Naive thymus-derived CD4-positive, alpha-beta T cell (primary cell): Measurements from ENCODE around the gene WDTC1. TPM values are rescaled to one million over a fixed set of nuclear protein-coding genes. Genes with fewer than 3 reads are reported as not detected.

Source experiments
- ATAC-seq: fragments of 150-1000 bp; cut with Tn5 transposase; 2 replicates; pipeline ENCODE4 v1.10.0; 2021; ENCODE audit warnings: mild to moderate bottlenecking, moderate library complexity
- CTCF ChIA-PET: fragments of 350-600 bp; sonication (Branson Sonifier 250); formaldehyde crosslinking; loops from one replicate; lab custom pipeline; 2021; ENCODE audit warnings: antibody characterized with exemption; lab: Charles Lee
- POLR2A ChIA-PET: fragments of 350-600 bp; sonication (Branson Sonifier 250); formaldehyde crosslinking; loops from one replicate; lab custom pipeline; 2021; ENCODE audit warnings: antibody characterized with exemption, inconsistent platforms; lab: Charles Lee
- DNase-seq, 9 donors: peaks; one replicate each; pipeline versions ENCODE4 v3.0.0 to v3.0.0-alpha.2; 2020 to 2022; ENCODE audit warnings: mixed read lengths in 1 of 9
- H3K27ac ChIP-seq: one replicate; pipeline ENCODE4 v1.7.0; 2013; ENCODE audit warnings: mild to moderate bottlenecking, low read depth, low read length, moderate library complexity
- H3K27me3 ChIP-seq, 2 donors: one replicate each; pipeline ENCODE4 v1.7.0; 2013; ENCODE audit warnings: low read length in 2 of 2, mild to moderate bottlenecking in 2 of 2, moderate library complexity in 2 of 2; ENCODE audit not compliant: control insufficient read depth in 2 of 2, insufficient read depth in 2 of 2
- H3K36me3 ChIP-seq, 3 experiments: 1 replicate in 2 of 3; 2 replicates in 1 of 3; pipeline ENCODE4 v1.7.0; 2013; ENCODE audit warnings: low read length in 3 of 3, mild to moderate bottlenecking in 3 of 3, moderate library complexity in 1 of 3; ENCODE audit not compliant: insufficient read depth in 3 of 3, control insufficient read depth in 2 of 3
- H3K4me1 ChIP-seq, 2 donors: one replicate each; pipeline ENCODE4 v1.7.0; 2013; ENCODE audit warnings: low read length in 2 of 2, mild to moderate bottlenecking in 2 of 2, moderate library complexity in 1 of 2; ENCODE audit not compliant: control insufficient read depth in 2 of 2, insufficient read depth in 2 of 2
- H3K4me3 ChIP-seq: 2 replicates; pipeline ENCODE4 v1.7.0; 2013; ENCODE audit warnings: mild to moderate bottlenecking, low read length
- H3K9me3 ChIP-seq, 3 experiments: 1 replicate in 2 of 3; 2 replicates in 1 of 3; pipeline ENCODE4 v1.7.0; 2013; ENCODE audit warnings: low read length in 3 of 3; ENCODE audit not compliant: control insufficient read depth in 2 of 3
- H3K27ac Mint-ChIP-seq, 9 donors: one replicate each; pipeline ENCODE4 v1.8.0; 2020 to 2022; ENCODE audit warnings: mixed read lengths in 9 of 9, mild to moderate bottlenecking in 8 of 9, moderate library complexity in 5 of 9, inconsistent platforms in 2 of 9
- H3K27me3 Mint-ChIP-seq, 5 donors: one replicate each; pipeline ENCODE4 v1.8.0; 2021 to 2022; ENCODE audit warnings: mixed read lengths in 5 of 5, mild to moderate bottlenecking in 1 of 5
- H3K36me3 Mint-ChIP-seq, 5 donors: one replicate each; pipeline ENCODE4 v1.8.0; 2020 to 2022; ENCODE audit warnings: mixed read lengths in 5 of 5, mild to moderate bottlenecking in 3 of 5, inconsistent platforms in 1 of 5
- H3K4me1 Mint-ChIP-seq, 7 donors: one replicate each; pipeline ENCODE4 v1.8.0; 2020 to 2022; ENCODE audit warnings: mixed read lengths in 7 of 7, mild to moderate bottlenecking in 3 of 7, inconsistent platforms in 1 of 7
- H3K4me3 Mint-ChIP-seq, 10 donors: one replicate each; pipeline ENCODE4 v1.8.0; 2020 to 2022; ENCODE audit warnings: mild to moderate bottlenecking in 10 of 10, mixed read lengths in 10 of 10, moderate library complexity in 6 of 10, inconsistent platforms in 2 of 10
- H3K9me3 Mint-ChIP-seq, 11 donors: one replicate each; pipeline ENCODE4 v1.8.0; 2020 to 2022; ENCODE audit warnings: mixed read lengths in 11 of 11, mild to moderate bottlenecking in 4 of 11, inconsistent platforms in 1 of 11, moderate library complexity in 1 of 11
- intact Hi-C, 2 donors: fragments of 100-400 bp; cut with micrococcal nuclease; formaldehyde crosslinking; loops; one replicate each; pipeline ENCODE4 v1.15.1; 2023
- polyA plus RNA-seq, 2 donors: library from polyadenylated mRNA; unstranded; fragments of 300-500 nt; fragmentation: Illumina TruSeq; gene quantifications; one replicate each; pipeline ENCODE4 v1.2.3, GENCODE V29; 2021
- total RNA-seq, 6 experiments: library from RNA in 5 of 6; stranded (reverse) in 5 of 6; gene quantifications; 1 replicate in 5 of 6; 2 replicates in 1 of 6; pipeline ENCODE4 v1.2.3 and lab custom pipeline; 2021 to 2026

The WDTC1 gene
- total and polyA plus RNA-seq, 7 experiments from 2014 or later, result 5.8 to 59.0 (median 35.3) TPM

GRCh38 chr1:27342391-27342777, 108.0 kb downstream of the WDTC1 start:
- peak; percentile 44 for ATAC-seq
- Mint-ChIP-seq H3K4me1 (peaks cover 22 to 68% (median 57%) of the 10 kb centered on the region in 7 donors), H3K27ac (peak overlapping the region; percentile 86 to 98 (median 94)), H3K4me3 (peak overlapping the region; percentile 91 to 100 (median 96)), H3K36me3 (peaks cover 4 to 23% (median 9%) of the 10 kb centered on the region in 5 donors), H3K27me3 (no peaks in the 10 kb centered on the region), H3K9me3 (peaks cover 0 to 4% (median 0%) of the 10 kb centered on the region in 11 donors)
- peak in 4 of 9 donors; percentile 30 to 40 (median 34) for DNase-seq
- intact Hi-C loops, result loop anchor here (1.0 to 5.0 kb wide), 5 partner anchors 15 to 1210 kb away; partner anchors contain the start of genes MAP3K6 (in 1 of the 2), TMEM222 (in 1 of the 2) and TRNAU1AP (in 1 of the 2)
- ChIA-PET POLR2A (interaction anchor here (0.7 to 7.2 kb wide), 11 partner anchors 9 to 870 kb away, joined by 3 to 111 read pairs (median 4); partner anchors contain the start of genes HMGN2 and TMEM222), CTCF (interaction anchor here (0.5 to 2.8 kb wide), 11 partner anchors 10 to 892 kb away, joined by 3 to 23 read pairs (median 4); partner anchors contain the start of gene IFI6)
- H3K9me3 ChIP-seq, result no peaks in the 10 kb centered on the region
- H3K36me3 ChIP-seq, result peaks cover 0 to 20% (median 3%) of the 10 kb centered on the region in 3 experiments
- no peaks in the 10 kb centered on the region for H3K27me3 ChIP-seq
- peak overlapping the region; percentile 85 for H3K4me3 ChIP-seq
- H3K27ac ChIP-seq, result peak overlapping the region; percentile 87
- H3K4me1 ChIP-seq, result peaks cover 11 to 29% of the 10 kb centered on the region in 2 donors

DNA sequence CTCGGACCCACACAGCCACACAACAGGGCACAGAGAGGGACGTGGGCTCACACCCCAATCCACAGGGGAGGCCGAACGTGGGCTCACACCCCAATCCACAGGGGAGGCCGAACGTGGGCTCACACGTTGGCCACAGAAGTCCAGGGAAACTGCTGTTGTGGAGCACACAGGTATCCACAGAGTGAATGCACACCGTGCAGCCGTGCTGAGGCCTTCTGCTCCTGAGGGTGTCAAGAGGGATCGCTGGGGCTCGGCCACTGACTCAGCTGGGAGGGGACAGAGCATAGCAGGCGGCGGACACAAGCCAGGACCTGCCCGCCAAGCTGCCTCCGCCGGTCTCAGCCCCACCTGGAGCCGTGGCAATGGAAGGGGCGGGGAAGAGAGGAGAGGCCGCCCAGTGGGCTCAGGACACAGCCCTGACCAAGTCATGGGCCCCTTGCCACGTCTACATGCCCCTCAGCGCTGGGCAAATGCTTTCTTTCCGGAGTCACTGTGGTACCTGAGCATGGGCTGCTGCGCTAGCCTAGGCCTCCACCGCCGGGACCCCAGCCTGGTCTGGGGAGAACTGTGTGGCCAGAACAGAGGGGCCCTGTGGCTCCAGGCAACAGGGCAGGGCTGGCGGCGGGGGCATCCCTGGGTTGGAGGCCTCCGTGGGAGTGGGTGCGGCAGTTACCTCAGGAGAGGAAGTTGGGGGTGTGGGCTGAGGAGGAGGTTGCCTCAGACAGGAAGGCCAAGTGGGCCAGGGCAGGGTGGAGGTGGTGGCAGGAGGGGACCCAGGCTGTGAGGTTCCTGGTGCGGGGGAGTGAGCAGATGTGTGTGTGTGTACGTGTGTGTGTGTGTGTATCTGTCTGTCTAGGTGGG, 108.6 kb downstream of the WDTC1 start:
- Histone ChIP-seq H3K9me3 (no peaks in the 10 kb centered on the region), H3K4me3 (peak overlapping the region; percentile 85), H3K27ac (peak overlapping the region; percentile 87), H3K36me3 (peaks cover 0 to 26% (median 3%) of the 10 kb centered on the region in 3 experiments), H3K27me3 (no peaks in the 10 kb centered on the region), H3K4me1 (peaks cover 11 to 29% of the 10 kb centered on the region in 2 donors)
- Mint-ChIP-seq H3K27ac (peak overlapping the region; percentile 86 to 98 (median 94)), H3K4me1 (peaks cover 22 to 71% (median 60%) of the 10 kb centered on the region in 7 donors), H3K36me3 (peaks cover 4 to 27% (median 9%) of the 10 kb centered on the region in 5 donors), H3K4me3 (peak overlapping the region; percentile 91 to 100 (median 96)), H3K9me3 (peaks cover 0 to 4% (median 0%) of the 10 kb centered on the region in 11 donors), H3K27me3 (no peaks in the 10 kb centered on the region)
- POLR2A ChIA-PET, result interaction anchor here (0.5 to 7.2 kb wide), 9 partner anchors 10 to 1163 kb away, joined by 3 to 111 read pairs (median 5); partner anchors contain the start of genes HMGN2 and TMEM222
- intact Hi-C loops, result loop anchor here (1.0 to 5.0 kb wide), 7 partner anchors 11 to 1209 kb away; partner anchors contain the start of genes TMEM222 (in 2 of the 2), MAP3K6 (in 1 of the 2) and TRNAU1AP (in 1 of the 2)
- peak; percentile 87 for ATAC-seq
- peak; percentile 47 to 84 (median 80) for DNase-seq
- CTCF ChIA-PET, result interaction anchor here (0.7 to 2.8 kb wide), 12 partner anchors 10 to 263 kb away, joined by 3 to 23 read pairs (median 4); no protein-coding TSS in a partner anchor

GRCh38 chr1:27343639-27344025, 109.2 kb downstream of the WDTC1 start:
- Mint-ChIP-seq H3K36me3 (peaks cover 4 to 29% (median 9%) of the 10 kb centered on the region in 5 donors), H3K4me1 (peaks cover 22 to 71% (median 62%) of the 10 kb centered on the region in 7 donors), H3K9me3 (peaks cover 0 to 4% (median 0%) of the 10 kb centered on the region in 11 donors), H3K4me3 (peak overlapping the region; percentile 91 to 100 (median 96)), H3K27ac (peak overlapping the region; percentile 86 to 98 (median 94)), H3K27me3 (no peaks in the 10 kb centered on the region)
- Histone ChIP-seq H3K27me3 (no peaks in the 10 kb centered on the region), H3K9me3 (no peaks in the 10 kb centered on the region), H3K4me1 (peaks cover 11 to 29% of the 10 kb centered on the region in 2 donors), H3K36me3 (peaks cover 0 to 27% (median 3%) of the 10 kb centered on the region in 3 experiments), H3K27ac (peak overlapping the region; percentile 87), H3K4me3 (peak overlapping the region; percentile 85)
- ATAC-seq (no peak), DNase-seq (no peak)
- ChIA-PET POLR2A (interaction anchor here (0.6 to 7.2 kb wide), 6 partner anchors 11 to 1340 kb away, joined by 3 to 111 read pairs (median 10); partner anchors contain the start of gene TMEM222), CTCF (interaction anchor here (0.7 to 1.3 kb wide), 5 partner anchors 12 to 263 kb away, joined by 3 to 10 read pairs (median 3); no protein-coding TSS in a partner anchor)
- intact Hi-C loops, result loop anchor here (1.0 to 5.0 kb wide), 7 partner anchors 11 to 1209 kb away; partner anchors contain the start of genes MAP3K6 (in 1 of the 2), TMEM222 (in 1 of the 2) and TRNAU1AP (in 1 of the 2)

- H3K27ac ChIP-seq, result peak overlapping the region; percentile 1
- Mint-ChIP-seq H3K36me3 (peaks cover 4 to 29% (median 9%) of the 10 kb centered on the region in 5 donors), H3K27me3 (no peaks in the 10 kb centered on the region), H3K9me3 (peaks cover 0 to under 1% (median 0%) of the 10 kb centered on the region in 11 donors), H3K4me1 (peaks cover 5 to 54% (median 50%) of the 10 kb centered on the region in 7 donors), H3K4me3 (peak overlapping the region in 7 of 10 donors; percentile 35 to 85 (median 78)), H3K27ac (peak overlapping the region in 3 of 9 donors; percentile 72 to 85 (median 76))
- ChIA-PET CTCF (interaction anchor here (0.6 to 3.3 kb wide), 6 partner anchors 9 to 1497 kb away, joined by 3 to 21 read pairs (median 4); no protein-coding TSS in a partner anchor), POLR2A (interaction anchor here (0.6 to 7.2 kb wide), 4 partner anchors 10 to 210 kb away, joined by 3 to 111 read pairs (median 17); partner anchors contain the start of genes MAP3K6 and TMEM222)
- intact Hi-C loops, result no loop called here
- no peak for DNase-seq
- no peak overlapping the region for H3K4me3 ChIP-seq
- peaks cover 0 to 36% (median 4%) of the 10 kb centered on the region in 3 experiments for H3K36me3 ChIP-seq
- H3K9me3 ChIP-seq, result no peaks in the 10 kb centered on the region
- no peaks in the 10 kb centered on the region for H3K27me3 ChIP-seq
- ATAC-seq, result no peak
- H3K4me1 ChIP-seq, result peaks cover 11 to 27% of the 10 kb centered on the region in 2 donors
These were observed 110.8 kb downstream of the WDTC1 start for GRCh38 chr1:27345272-27345671.

GRCh38 chr1:27346357-27346756, 111.9 kb downstream of the WDTC1 start:
- Mint-ChIP-seq H3K36me3 (peaks cover 4 to 29% (median 9%) of the 10 kb centered on the region in 5 donors), H3K27me3 (no peaks in the 10 kb centered on the region), H3K4me1 (peaks cover 5 to 45% (median 43%) of the 10 kb centered on the region in 7 donors), H3K4me3 (peak overlapping the region in 6 of 10 donors; percentile 8 to 79 (median 36)), H3K9me3 (no peaks in the 10 kb centered on the region), H3K27ac (peak overlapping the region in 8 of 9 donors; percentile 42 to 92 (median 61))
- ATAC-seq, result no peak
- CTCF ChIA-PET, result interaction anchor here (1.2 to 3.3 kb wide), 2 partner anchors 10 to 13 kb away, joined by 4 to 21 read pairs; no protein-coding TSS in a partner anchor
- Histone ChIP-seq H3K27me3 (no peaks in the 10 kb centered on the region), H3K4me1 (peaks cover 4 to 19% of the 10 kb centered on the region in 2 donors), H3K27ac (no peak overlapping the region), H3K4me3 (no peak overlapping the region), H3K9me3 (no peaks in the 10 kb centered on the region), H3K36me3 (peaks cover 0 to 47% (median 8%) of the 10 kb centered on the region in 3 experiments)
- intact Hi-C loops, result no loop called here
- POLR2A ChIA-PET, result interaction anchor here (0.6 to 7.2 kb wide), 4 partner anchors 9 to 20 kb away, joined by 3 to 111 read pairs (median 4); no protein-coding TSS in a partner anchor
- no peak for DNase-seq
